ENCODE measurements around the gene TEX264. TPM values are rescaled to one million over a fixed set of nuclear protein-coding genes. Genes with fewer than 3 reads are reported as not detected.

The TEX264 gene
- total RNA-seq, 1 experiment from 2014 or later = 11.8 TPM

DNA sequence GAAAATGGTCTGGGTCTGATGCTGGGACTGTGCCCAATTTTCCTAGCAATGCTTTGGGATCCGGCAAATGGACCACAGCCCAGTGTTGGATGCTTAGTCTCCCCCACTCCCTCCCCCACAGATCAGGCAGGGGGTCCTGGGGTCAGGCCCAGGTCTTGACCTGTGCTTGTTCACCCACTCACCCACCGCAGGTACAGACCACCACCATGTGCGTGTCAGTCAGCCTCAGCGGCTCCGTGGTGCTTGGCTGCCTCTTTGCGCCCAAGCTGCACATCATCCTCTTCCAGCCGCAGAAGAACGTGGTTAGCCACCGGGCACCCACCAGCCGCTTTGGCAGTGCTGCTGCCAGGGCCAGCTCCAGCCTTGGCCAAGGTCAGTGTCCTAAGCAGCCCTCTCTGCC, 46.4 kb downstream of the TEX264 start (continued):
- TF ChIP-seq, protein P1, sequence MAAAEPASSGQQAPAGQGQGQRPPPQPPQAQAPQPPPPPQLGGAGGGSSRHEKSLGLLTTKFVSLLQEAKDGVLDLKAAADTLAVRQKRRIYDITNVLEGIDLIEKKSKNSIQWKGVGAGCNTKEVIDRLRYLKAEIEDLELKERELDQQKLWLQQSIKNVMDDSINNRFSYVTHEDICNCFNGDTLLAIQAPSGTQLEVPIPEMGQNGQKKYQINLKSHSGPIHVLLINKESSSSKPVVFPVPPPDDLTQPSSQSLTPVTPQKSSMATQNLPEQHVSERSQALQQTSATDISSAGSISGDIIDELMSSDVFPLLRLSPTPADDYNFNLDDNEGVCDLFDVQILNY (CRISPR knock-in tag; IDR thresholded peaks at IDR 0.05) = no peak
- TF ChIP-seq, protein P2, sequence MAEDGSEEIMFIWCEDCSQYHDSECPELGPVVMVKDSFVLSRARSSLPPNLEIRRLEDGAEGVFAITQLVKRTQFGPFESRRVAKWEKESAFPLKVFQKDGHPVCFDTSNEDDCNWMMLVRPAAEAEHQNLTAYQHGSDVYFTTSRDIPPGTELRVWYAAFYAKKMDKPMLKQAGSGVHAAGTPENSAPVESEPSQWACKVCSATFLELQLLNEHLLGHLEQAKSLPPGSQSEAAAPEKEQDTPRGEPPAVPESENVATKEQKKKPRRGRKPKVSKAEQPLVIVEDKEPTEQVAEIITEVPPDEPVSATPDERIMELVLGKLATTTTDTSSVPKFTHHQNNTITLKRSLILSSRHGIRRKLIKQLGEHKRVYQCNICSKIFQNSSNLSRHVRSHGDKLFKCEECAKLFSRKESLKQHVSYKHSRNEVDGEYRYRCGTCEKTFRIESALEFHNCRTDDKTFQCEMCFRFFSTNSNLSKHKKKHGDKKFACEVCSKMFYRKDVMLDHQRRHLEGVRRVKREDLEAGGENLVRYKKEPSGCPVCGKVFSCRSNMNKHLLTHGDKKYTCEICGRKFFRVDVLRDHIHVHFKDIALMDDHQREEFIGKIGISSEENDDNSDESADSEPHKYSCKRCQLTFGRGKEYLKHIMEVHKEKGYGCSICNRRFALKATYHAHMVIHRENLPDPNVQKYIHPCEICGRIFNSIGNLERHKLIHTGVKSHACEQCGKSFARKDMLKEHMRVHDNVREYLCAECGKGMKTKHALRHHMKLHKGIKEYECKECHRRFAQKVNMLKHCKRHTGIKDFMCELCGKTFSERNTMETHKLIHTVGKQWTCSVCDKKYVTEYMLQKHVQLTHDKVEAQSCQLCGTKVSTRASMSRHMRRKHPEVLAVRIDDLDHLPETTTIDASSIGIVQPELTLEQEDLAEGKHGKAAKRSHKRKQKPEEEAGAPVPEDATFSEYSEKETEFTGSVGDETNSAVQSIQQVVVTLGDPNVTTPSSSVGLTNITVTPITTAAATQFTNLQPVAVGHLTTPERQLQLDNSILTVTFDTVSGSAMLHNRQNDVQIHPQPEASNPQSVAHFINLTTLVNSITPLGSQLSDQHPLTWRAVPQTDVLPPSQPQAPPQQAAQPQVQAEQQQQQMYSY (CRISPR knock-in tag; IDR thresholded peaks at IDR 0.05) = no peak
- no peak for TF ChIP-seq NR3C1 (CRISPR knock-in tag; conservative IDR thresholded peaks at IDR 0.05; ENCODE audit: low read depth)

DNA sequence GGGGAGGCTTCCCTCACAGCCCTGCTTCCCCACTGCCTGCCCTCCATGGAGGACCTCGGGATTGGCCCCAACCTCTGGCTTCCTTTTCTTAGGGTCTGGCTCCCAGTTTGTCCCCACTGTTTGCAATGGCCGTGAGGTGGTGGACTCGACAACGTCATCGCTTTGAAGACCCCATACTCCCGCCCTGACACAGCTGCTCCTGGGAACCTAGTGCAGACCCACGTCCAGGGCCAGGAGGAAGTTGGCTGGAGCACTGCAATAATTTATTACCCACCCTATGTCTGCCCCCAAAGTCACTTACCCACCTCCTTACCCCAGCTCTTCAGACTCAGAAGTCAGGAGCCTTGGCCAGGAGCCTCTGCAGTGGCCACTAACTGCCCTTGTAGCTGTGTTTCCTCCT, 46.9 kb downstream of the TEX264 start:
- H3K9me3 Mint-ChIP-seq = peaks cover 4% of the 10 kb centered on the region; the same call in 1 of the 2 replicates
- H3K27me3 Mint-ChIP-seq (ENCODE audit: low read depth) = peaks cover 3% of the 10 kb centered on the region; the same call in 1 of the 2 replicates
- H3K4me3 Mint-ChIP-seq = no peak overlapping the region
- POLR2A ChIA-PET = no interaction called here
- no peaks in the 10 kb centered on the region for H3K36me3 Mint-ChIP-seq
- DNase-seq (ENCODE audit: low spot score) (peak; percentile 3), ATAC-seq (no peak)
- H3K4me1 Mint-ChIP-seq = peaks cover 16% of the 10 kb centered on the region
- CTCF ChIA-PET = interaction anchor here (1.1 to 6.6 kb wide), 13 partner anchors 11 to 328 kb away, joined by 3 to 190 read pairs (median 15); partner anchors contain the start of genes GPR62 and GRM2
- H3K27ac Mint-ChIP-seq = no peak overlapping the region
- TF ChIP-seq PRRX2 (CRISPR knock-in tag; IDR thresholded peaks at IDR 0.05) (no peak), ZNF232 (CRISPR knock-in tag; IDR thresholded peaks at IDR 0.05) (no peak), NR2C2 (CRISPR knock-in tag; IDR thresholded peaks at IDR 0.05) (no peak), TEAD4 (CRISPR knock-in tag; IDR thresholded peaks at IDR 0.05) (no peak), ESRRA (CRISPR knock-in tag; IDR thresholded peaks at IDR 0.05; ENCODE audit: borderline replicate concordance) (no peak)
- TF ChIP-seq, protein P3, sequence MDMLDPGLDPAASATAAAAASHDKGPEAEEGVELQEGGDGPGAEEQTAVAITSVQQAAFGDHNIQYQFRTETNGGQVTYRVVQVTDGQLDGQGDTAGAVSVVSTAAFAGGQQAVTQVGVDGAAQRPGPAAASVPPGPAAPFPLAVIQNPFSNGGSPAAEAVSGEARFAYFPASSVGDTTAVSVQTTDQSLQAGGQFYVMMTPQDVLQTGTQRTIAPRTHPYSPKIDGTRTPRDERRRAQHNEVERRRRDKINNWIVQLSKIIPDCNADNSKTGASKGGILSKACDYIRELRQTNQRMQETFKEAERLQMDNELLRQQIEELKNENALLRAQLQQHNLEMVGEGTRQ (CRISPR knock-in tag; IDR thresholded peaks at IDR 0.05) = no peak
- TF ChIP-seq, protein P4, sequence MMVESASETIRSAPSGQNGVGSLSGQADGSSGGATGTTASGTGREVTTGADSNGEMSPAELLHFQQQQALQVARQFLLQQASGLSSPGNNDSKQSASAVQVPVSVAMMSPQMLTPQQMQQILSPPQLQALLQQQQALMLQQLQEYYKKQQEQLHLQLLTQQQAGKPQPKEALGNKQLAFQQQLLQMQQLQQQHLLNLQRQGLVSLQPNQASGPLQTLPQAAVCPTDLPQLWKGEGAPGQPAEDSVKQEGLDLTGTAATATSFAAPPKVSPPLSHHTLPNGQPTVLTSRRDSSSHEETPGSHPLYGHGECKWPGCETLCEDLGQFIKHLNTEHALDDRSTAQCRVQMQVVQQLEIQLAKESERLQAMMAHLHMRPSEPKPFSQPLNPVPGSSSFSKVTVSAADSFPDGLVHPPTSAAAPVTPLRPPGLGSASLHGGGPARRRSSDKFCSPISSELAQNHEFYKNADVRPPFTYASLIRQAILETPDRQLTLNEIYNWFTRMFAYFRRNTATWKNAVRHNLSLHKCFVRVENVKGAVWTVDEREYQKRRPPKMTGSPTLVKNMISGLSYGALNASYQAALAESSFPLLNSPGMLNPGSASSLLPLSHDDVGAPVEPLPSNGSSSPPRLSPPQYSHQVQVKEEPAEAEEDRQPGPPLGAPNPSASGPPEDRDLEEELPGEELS (CRISPR knock-in tag; IDR thresholded peaks at IDR 0.05) = no peak

DNA sequence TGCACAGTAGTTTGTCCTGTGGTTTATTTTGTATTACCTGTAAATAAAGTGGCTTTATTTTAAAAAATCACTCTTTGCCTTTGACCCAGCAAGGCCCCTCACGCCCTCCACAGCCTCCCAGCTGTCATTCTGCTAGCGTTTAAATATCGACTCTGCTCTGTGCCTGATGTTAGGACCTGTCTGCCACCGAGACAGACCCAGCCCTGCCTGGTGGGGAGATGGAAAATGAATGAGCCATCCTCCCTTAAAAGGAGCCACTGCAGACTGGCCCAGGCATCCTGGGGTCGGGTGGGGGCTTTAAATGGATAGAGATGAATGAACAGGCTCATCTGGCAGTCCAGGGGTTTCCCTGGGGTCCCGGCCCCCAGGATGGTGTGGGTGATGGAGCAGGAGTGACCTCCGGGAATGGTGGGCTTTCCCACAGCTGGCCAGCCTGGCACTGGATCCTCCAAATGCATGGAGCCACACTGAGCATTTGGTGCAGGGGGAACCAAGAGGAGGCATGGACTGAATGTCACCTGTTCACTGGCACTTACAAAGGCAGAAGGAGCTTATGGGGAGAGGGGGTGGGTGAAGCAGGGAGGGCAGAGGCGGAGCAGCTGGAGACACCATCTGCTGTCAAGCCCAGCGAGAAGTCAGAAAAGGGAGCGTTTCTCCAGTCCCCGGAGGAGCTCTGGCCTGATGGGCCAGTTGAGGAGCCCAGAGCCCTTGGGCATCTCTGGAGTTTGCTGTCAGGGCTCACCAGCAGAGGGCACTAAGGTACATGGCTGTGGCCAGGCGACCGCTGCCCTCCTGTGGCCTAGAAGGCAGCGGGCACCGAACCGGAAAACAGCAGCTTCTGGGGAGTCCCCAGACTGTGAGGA, 47.7 kb downstream of the TEX264 start:
- peak; percentile 87 for ATAC-seq
- ChIA-PET CTCF (interaction anchor here (0.6 to 6.6 kb wide), 63 partner anchors 11 to 1225 kb away, joined by 3 to 190 read pairs (median 4); partner anchors contain the start of genes DCAF1, GPR62, GRM2 and IQCF6), POLR2A (interaction anchor here (0.7 to 1.0 kb wide), 2 partner anchors 84 to 101 kb away, joined by 3 to 5 read pairs; no protein-coding TSS in a partner anchor)
- Mint-ChIP-seq H3K27ac (no peak overlapping the region), H3K36me3 (no peaks in the 10 kb centered on the region), H3K4me3 (no peak overlapping the region), H3K9me3 (peaks cover 4% of the 10 kb centered on the region; the same call in 1 of the 2 replicates), H3K4me1 (peaks cover 16% of the 10 kb centered on the region), H3K27me3 (ENCODE audit: low read depth) (peaks cover 3% of the 10 kb centered on the region; the same call in 1 of the 2 replicates)
- peak; percentile 92 for DNase-seq (ENCODE audit: low spot score)
- TF ChIP-seq, protein P5, sequence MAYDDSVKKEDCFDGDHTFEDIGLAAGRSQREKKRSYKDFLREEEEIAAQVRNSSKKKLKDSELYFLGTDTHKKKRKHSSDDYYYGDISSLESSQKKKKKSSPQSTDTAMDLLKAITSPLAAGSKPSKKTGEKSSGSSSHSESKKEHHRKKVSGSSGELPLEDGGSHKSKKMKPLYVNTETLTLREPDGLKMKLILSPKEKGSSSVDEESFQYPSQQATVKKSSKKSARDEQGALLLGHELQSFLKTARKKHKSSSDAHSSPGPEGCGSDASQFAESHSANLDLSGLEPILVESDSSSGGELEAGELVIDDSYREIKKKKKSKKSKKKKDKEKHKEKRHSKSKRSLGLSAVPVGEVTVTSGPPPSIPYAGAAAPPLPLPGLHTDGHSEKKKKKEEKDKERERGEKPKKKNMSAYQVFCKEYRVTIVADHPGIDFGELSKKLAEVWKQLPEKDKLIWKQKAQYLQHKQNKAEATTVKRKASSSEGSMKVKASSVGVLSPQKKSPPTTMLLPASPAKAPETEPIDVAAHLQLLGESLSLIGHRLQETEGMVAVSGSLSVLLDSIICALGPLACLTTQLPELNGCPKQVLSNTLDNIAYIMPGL (CRISPR knock-in tag; IDR thresholded peaks at IDR 0.05) = peak; percentile 65; the same call in 1 of the 2 replicates
- TF ChIP-seq ESRRA (CRISPR knock-in tag; IDR thresholded peaks at IDR 0.05; ENCODE audit: borderline replicate concordance) (no peak), NFE2L1 (CRISPR knock-in tag; IDR thresholded peaks at IDR 0.05) (0 out of 2 replicates have a peak, but pooled peaks have one; percentile 31)
- TF ChIP-seq, protein P6, sequence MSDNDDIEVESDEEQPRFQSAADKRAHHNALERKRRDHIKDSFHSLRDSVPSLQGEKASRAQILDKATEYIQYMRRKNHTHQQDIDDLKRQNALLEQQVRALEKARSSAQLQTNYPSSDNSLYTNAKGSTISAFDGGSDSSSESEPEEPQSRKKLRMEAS (CRISPR knock-in tag; IDR thresholded peaks at IDR 0.05) = peak; percentile 34; the same call in 1 of the 2 replicates
- TF ChIP-seq, protein P7, sequence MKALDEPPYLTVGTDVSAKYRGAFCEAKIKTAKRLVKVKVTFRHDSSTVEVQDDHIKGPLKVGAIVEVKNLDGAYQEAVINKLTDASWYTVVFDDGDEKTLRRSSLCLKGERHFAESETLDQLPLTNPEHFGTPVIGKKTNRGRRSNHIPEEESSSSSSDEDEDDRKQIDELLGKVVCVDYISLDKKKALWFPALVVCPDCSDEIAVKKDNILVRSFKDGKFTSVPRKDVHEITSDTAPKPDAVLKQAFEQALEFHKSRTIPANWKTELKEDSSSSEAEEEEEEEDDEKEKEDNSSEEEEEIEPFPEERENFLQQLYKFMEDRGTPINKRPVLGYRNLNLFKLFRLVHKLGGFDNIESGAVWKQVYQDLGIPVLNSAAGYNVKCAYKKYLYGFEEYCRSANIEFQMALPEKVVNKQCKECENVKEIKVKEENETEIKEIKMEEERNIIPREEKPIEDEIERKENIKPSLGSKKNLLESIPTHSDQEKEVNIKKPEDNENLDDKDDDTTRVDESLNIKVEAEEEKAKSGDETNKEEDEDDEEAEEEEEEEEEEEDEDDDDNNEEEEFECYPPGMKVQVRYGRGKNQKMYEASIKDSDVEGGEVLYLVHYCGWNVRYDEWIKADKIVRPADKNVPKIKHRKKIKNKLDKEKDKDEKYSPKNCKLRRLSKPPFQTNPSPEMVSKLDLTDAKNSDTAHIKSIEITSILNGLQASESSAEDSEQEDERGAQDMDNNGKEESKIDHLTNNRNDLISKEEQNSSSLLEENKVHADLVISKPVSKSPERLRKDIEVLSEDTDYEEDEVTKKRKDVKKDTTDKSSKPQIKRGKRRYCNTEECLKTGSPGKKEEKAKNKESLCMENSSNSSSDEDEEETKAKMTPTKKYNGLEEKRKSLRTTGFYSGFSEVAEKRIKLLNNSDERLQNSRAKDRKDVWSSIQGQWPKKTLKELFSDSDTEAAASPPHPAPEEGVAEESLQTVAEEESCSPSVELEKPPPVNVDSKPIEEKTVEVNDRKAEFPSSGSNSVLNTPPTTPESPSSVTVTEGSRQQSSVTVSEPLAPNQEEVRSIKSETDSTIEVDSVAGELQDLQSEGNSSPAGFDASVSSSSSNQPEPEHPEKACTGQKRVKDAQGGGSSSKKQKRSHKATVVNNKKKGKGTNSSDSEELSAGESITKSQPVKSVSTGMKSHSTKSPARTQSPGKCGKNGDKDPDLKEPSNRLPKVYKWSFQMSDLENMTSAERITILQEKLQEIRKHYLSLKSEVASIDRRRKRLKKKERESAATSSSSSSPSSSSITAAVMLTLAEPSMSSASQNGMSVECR (CRISPR knock-in tag; IDR thresholded peaks at IDR 0.05; ENCODE audit: borderline replicate concordance) = peak; percentile 26; the same call in 1 of the 2 replicates

Measured in WTC11 (cell line).